Measurements from ENCODE around the gene ZNF593. TPM values are rescaled to one million over a fixed set of nuclear protein-coding genes. Genes with fewer than 3 reads are reported as not detected.

The ZNF593 gene
- total RNA-seq, 1 donor from 2014 or later: 29.2 TPM

GRCh38 chr1:26210147-26210870, 40.6 kb downstream of the ZNF593 start:
- DNase-seq (ENCODE audit: low read depth in 2 of 2): no peak

- DNase-seq (ENCODE audit: low read depth in 2 of 2): no peak
Observed at GRCh38 chr1:26212726-26213125, 43.0 kb downstream of the ZNF593 start.

GRCh38 chr1:26213335-26213905, 43.7 kb downstream of the ZNF593 start:
- DNase-seq (ENCODE audit: low read depth in 2 of 2): no peak

GRCh38 chr1:26215246-26215645, 45.5 kb downstream of the ZNF593 start:
- DNase-seq (ENCODE audit: low read depth in 2 of 2): no peak

GRCh38 chr1:26218906-26219494, 49.3 kb downstream of the ZNF593 start:
- DNase-seq (ENCODE audit: low read depth in 2 of 2): no peak

Other genes with a start within 250 kb of the ZNF593 start
- 9.2 and 32.7 TPM in 2 replicates for gene PAFAH2, start 171.8 kb upstream of the ZNF593 start, total RNA-seq
- gene EXTL1, start 148.1 kb upstream of the ZNF593 start, total RNA-seq: under 0.01 TPM in 2 replicates
- gene SLC30A2, start 123.8 kb upstream of the ZNF593 start, total RNA-seq: not detected in 2 replicates
- gene TRIM63, start 102.3 kb upstream of the ZNF593 start, total RNA-seq: under 0.01 TPM in 1 of 2 replicates, not detected in the other
- gene PDIK1L, start 58.1 kb upstream of the ZNF593 start, total RNA-seq: 3.7 and 4.2 TPM in 2 replicates
- gene FAM110D, start 10.8 kb upstream of the ZNF593 start, total RNA-seq: 4.8 and 6.0 TPM in 2 replicates
- gene C1orf232, start 945 bp upstream of the ZNF593 start, total RNA-seq: not detected in 2 replicates
- not detected in 2 replicates for gene ZNF593OS, start 1.9 kb downstream of the ZNF593 start, total RNA-seq
- gene CNKSR1, start 7.6 kb downstream of the ZNF593 start, total RNA-seq: not detected in 2 replicates
- gene CATSPER4, start 20.7 kb downstream of the ZNF593 start, total RNA-seq: not detected in 2 replicates
- 4.2 and 4.8 TPM in 2 replicates for gene CEP85, start 64.3 kb downstream of the ZNF593 start, total RNA-seq
- gene SH3BGRL3, start 110.2 kb downstream of the ZNF593 start, total RNA-seq: 16.5 and 17.4 TPM in 2 replicates
- gene UBXN11, start 136.7 kb downstream of the ZNF593 start, total RNA-seq: 0.87 and 1.2 TPM in 2 replicates
- not detected in 2 replicates for gene CD52, start 148.1 kb downstream of the ZNF593 start, total RNA-seq
- gene CRYBG2, start 184.2 kb downstream of the ZNF593 start, total RNA-seq: 0.44 TPM in 1 of 2 replicates, not detected in the other
- gene ZNF683, start 202.8 kb downstream of the ZNF593 start, total RNA-seq: not detected in 2 replicates
- not detected in 2 replicates for gene LIN28A, start 240.9 kb downstream of the ZNF593 start, total RNA-seq